ENCODE results near the gene TBL1XR1.

- TF ChIP-seq CTCF (IDR thresholded peaks at IDR 0.05), result no peak
- TF ChIP-seq EZH2phosphoT487 (IDR thresholded peaks at IDR 0.05), result no peak
Measured at GRCh38 chr3:177051411-177051810, 145.9 kb downstream of the TBL1XR1 start.

Measured in neural progenitor cell (in vitro differentiated cells).